Lower leg skin (tissue), 3 donors: Measurements from ENCODE around the gene GSN.

Experiments
- POLR2A ChIP-seq, 2 donors: fragments of 450-650 bp; IDR thresholded peaks; one replicate each; pipeline ENCODE4 v1.6.1; 2016 to 2017; ENCODE audit warnings: antibody characterized with exemption in 2 of 2, mild to moderate bottlenecking in 1 of 2, moderate library complexity in 1 of 2
- TF ChIP-seq, protein P1 (sequence below), 3 donors: fragments of 450-650 bp; IDR thresholded peaks; one replicate each; pipeline ENCODE4 v1.5.1; 2016; ENCODE audit warnings: antibody characterized with exemption in 3 of 3, mild to moderate bottlenecking in 3 of 3, moderate library complexity in 2 of 3

DNA sequence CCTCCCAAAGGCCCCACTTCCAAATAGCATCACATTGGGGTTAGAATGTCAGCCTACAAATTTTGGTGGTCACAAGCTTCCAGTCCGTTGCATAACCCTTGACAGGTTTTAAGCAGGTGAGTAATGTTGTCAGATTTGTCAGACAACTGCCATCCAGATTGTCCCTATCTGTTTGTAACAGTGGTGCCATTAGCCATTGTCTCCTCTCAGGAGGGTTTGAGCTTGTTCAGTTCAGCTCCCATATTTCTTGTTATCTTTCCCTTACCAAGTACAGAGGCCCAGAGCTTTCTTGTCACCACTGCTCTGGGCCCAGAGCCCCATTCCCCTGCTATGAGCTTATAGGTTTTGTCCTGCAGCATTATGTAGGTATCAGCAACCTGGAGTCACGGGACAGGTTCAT is 14.8 kb upstream of the GSN start:
- TF ChIP-seq, protein P1, sequence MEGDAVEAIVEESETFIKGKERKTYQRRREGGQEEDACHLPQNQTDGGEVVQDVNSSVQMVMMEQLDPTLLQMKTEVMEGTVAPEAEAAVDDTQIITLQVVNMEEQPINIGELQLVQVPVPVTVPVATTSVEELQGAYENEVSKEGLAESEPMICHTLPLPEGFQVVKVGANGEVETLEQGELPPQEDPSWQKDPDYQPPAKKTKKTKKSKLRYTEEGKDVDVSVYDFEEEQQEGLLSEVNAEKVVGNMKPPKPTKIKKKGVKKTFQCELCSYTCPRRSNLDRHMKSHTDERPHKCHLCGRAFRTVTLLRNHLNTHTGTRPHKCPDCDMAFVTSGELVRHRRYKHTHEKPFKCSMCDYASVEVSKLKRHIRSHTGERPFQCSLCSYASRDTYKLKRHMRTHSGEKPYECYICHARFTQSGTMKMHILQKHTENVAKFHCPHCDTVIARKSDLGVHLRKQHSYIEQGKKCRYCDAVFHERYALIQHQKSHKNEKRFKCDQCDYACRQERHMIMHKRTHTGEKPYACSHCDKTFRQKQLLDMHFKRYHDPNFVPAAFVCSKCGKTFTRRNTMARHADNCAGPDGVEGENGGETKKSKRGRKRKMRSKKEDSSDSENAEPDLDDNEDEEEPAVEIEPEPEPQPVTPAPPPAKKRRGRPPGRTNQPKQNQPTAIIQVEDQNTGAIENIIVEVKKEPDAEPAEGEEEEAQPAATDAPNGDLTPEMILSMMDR (IDR thresholded peaks at IDR 0.05), result no peak
- TF ChIP-seq POLR2A (IDR thresholded peaks at IDR 0.05), result no peak
